GM12801 (cell line): ENCODE results near the gene ACTN1.

Source experiments
- CTCF ChIP-seq: IDR thresholded peaks from one replicate; pipeline ENCODE4 v1.5.1; 2011; ENCODE audit warnings: control low read depth; ENCODE audit not compliant: insufficient read length; ENCODE audit errors: extremely low read depth

Gene ACTN1

GRCh38 chr14:68871392-68871791, 107.7 kb downstream of the ACTN1 start:
- TF ChIP-seq CTCF = no peak

GRCh38 chr14:68866991-68867533, 112.0 kb downstream of the ACTN1 start:
- no peak for TF ChIP-seq CTCF

- TF ChIP-seq CTCF = no peak
These were observed 113.6 kb downstream of the ACTN1 start for GRCh38 chr14:68865542-68865941.

GRCh38 chr14:68864361-68864750, 114.7 kb downstream of the ACTN1 start:
- TF ChIP-seq CTCF = no peak

- no peak for TF ChIP-seq CTCF
These were observed 115.3 kb downstream of the ACTN1 start for GRCh38 chr14:68863610-68864360.

GRCh38 chr14:68862954-68863594, 116.0 kb downstream of the ACTN1 start:
- TF ChIP-seq CTCF = no peak

GRCh38 chr14:68860771-68861170, 118.3 kb downstream of the ACTN1 start:
- no peak for TF ChIP-seq CTCF
